Activated CD4-positive, alpha-beta T cell treated with anti-CD3 and anti-CD28 coated beads, Interleukin-2, amount 10 ng/mL, durations not matched to agents 24 days and 14 days (primary cell): ENCODE results near the gene PPP1R26. TPM values are rescaled to one million over a fixed set of nuclear protein-coding genes. Genes with fewer than 3 reads are reported as not detected.
A peak's percentile ranks its signal among the peaks of the same experiment; 100 is the strongest.
"Not testable (repeated sequence)": the region's sequence is repeated elsewhere in the genome, so short reads cannot be mapped to it uniquely, and the experiment has no call there.

Source experiments
- DNase-seq: peaks from one replicate; pipeline ENCODE4 v3.0.0; 2022
- H3K27ac Mint-ChIP-seq: one replicate; pipeline ENCODE4 v1.8.0; 2022; ENCODE audit warnings: mild to moderate bottlenecking, mixed read lengths
- H3K27me3 Mint-ChIP-seq: one replicate; pipeline ENCODE4 v1.8.0; 2022; ENCODE audit warnings: mixed read lengths
- H3K36me3 Mint-ChIP-seq: one replicate; pipeline ENCODE4 v1.8.0; 2022; ENCODE audit warnings: low read depth, mild to moderate bottlenecking, mixed read lengths
- H3K4me1 Mint-ChIP-seq: one replicate; pipeline ENCODE4 v1.8.0; 2021; ENCODE audit warnings: mixed read lengths
- H3K4me3 Mint-ChIP-seq: one replicate; pipeline ENCODE4 v1.8.0; 2022; ENCODE audit warnings: mild to moderate bottlenecking, moderate library complexity, mixed read lengths
- H3K9me3 Mint-ChIP-seq: one replicate; pipeline ENCODE4 v1.8.0; 2021; ENCODE audit warnings: mixed read lengths
- intact Hi-C: fragments of 100-400 bp; cut with micrococcal nuclease; formaldehyde crosslinking; loops from one replicate; pipeline ENCODE4 v1.15.1; 2023
- total RNA-seq: library from RNA; stranded (reverse); gene quantifications from 2 replicates; pipeline ENCODE4 v1.2.3, GENCODE V29; 2022

PPP1R26 gene
- total RNA-seq, 1 donor from 2014 or later, result 0.82 TPM

DNA sequence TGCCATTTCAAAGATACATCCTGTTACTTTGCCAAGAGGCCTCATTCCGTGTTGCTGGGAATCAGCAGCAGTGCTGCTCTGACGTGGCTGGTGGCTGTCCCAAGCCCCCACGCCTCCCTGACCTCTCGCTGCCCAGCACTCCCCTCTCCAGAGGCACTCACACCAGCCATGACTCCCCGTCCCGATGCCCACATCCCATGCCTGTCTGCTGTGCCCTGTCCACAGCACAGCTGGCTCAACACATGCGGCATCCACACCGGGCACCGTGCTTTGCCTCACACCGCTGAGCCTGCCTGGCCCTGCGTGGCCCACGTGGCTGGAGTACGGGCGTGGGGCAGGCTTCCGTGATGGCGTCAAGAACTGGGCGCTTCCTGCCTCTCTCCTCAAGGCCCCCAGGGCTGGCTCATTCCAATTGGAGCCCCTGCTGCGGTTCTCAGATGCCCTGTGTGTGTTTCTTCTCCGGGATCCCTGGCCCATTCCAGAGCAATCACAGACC lies 33.8 kb downstream of the PPP1R26 start:
- Mint-ChIP-seq H3K27me3 (peaks cover 12% of the 10 kb centered on the region), H3K4me3 (no peak overlapping the region), H3K4me1 (peaks cover 12% of the 10 kb centered on the region), H3K9me3 (peaks cover 4% of the 10 kb centered on the region), H3K27ac (no peak overlapping the region), H3K36me3 (no peaks in the 10 kb centered on the region)
- no peak for DNase-seq
- intact Hi-C loops, result no loop called here

DNA sequence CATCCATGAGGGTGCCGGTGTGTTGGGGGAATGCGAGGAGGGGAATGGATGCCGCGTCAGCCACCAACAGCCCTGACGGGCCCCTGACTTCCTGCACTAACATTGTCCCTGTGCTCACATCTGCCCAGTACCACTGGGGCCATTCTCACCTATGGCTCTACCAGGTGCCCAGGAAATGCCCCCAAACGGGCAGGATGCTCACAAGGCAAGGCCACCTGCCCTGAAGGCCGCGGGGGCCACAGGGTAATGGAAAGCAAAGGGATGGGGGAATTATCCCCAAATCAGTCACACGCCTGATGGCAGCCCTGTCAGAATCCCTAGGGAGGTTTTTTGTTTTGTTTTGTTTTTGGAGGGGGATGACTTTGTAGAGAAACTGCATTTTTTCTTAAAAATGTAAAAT lies 34.3 kb downstream of the PPP1R26 start:
- H3K36me3 Mint-ChIP-seq, intact Hi-C loops, H3K4me3 Mint-ChIP-seq, DNase-seq, H3K9me3 Mint-ChIP-seq, H3K27ac Mint-ChIP-seq: not testable (repeated sequence)
- Mint-ChIP-seq H3K27me3 (peaks cover 13% of the 10 kb centered on the region), H3K4me1 (peaks cover 12% of the 10 kb centered on the region)

DNA sequence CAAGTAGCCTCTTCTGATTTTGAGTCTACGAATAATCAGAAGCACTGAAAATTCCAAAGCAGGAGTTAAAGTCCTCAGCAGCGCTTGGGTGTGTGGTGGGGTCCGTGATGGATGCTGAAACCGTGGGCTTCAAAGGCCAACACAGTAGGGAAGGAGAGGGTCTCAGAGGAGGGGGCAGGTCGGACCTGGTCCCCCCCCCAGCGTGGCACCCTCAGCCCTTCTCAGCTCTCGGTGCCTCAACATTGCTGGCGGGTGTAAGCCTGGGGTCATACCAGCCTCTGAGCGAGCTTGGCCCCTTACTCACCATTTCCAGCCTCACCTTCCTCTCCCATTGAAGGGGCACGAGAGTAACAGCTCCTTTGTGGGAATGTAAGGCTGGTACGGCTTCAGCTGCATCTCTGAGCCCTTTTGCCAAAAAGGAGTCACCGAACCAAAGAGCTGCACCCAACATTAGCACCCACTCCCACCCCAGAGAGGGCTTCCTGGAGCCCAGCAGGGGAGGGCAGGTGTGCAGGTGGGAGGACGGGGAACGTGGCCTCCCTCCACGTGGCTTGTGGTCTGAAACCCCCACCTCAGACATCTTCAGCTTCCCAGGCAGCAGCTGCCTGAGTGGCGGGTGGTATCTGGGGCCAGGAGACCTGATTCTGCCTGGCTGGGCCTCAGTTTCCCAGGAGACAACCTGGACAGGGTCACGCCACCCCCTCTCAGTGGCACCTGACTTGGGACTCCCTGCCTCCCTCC lies 34.9 kb downstream of the PPP1R26 start:
- DNase-seq, result no peak
- Mint-ChIP-seq H3K4me3 (no peak overlapping the region), H3K27ac (no peak overlapping the region), H3K9me3 (no peaks in the 10 kb centered on the region), H3K36me3 (no peaks in the 10 kb centered on the region), H3K27me3 (peaks cover 10% of the 10 kb centered on the region), H3K4me1 (peaks cover 12% of the 10 kb centered on the region)
- intact Hi-C loops, result no loop called here

DNA sequence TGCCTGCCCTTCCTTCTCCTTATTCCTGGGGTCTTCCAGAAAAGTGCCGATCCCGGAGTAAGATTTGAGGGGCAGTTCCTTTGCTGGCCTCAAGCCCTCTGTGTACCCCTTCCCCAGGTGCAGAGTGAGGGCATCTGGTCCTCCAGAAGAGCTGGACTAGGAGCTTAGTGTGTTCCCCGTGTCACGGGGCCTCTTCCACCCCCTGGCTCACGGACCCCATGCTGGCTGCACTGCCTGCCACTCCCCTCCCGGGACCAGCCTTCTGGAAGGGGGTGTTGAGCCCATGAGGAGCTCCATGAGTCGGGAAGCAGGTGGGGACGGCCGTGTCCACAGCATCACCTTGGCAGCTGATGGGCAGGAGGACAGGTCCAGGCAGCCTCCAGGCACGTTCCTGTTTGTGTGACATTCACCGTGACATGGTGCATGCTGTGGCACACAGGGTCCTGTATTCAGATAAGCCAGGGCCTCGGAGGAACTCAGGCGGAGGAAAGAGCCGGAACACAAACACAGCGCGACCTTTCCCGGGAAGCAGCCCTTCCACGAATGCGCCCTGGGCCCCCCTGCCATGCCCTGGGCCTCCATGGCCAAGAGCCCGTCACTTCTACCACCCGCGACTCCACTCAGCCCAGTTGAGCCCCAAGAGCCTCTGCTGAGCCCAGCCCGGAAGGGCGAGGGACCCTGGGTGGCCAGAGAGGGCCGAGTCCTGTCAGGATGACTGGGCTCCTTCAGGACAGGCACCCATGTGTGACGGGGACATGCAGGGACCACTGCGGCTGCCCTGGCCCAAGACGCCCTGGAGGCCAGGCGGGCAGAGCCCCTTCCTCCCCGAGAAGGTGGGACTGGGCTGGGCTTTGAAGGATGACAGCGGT lies 35.7 kb downstream of the PPP1R26 start:
- peaks cover 10% of the 10 kb centered on the region for H3K27me3 Mint-ChIP-seq
- no peaks in the 10 kb centered on the region for H3K9me3 Mint-ChIP-seq
- intact Hi-C loops, result no loop called here
- H3K27ac Mint-ChIP-seq, result no peak overlapping the region
- H3K4me3 Mint-ChIP-seq, result no peak overlapping the region
- H3K4me1 Mint-ChIP-seq, result peaks cover 12% of the 10 kb centered on the region
- DNase-seq, result no peak
- H3K36me3 Mint-ChIP-seq, result no peaks in the 10 kb centered on the region

DNA sequence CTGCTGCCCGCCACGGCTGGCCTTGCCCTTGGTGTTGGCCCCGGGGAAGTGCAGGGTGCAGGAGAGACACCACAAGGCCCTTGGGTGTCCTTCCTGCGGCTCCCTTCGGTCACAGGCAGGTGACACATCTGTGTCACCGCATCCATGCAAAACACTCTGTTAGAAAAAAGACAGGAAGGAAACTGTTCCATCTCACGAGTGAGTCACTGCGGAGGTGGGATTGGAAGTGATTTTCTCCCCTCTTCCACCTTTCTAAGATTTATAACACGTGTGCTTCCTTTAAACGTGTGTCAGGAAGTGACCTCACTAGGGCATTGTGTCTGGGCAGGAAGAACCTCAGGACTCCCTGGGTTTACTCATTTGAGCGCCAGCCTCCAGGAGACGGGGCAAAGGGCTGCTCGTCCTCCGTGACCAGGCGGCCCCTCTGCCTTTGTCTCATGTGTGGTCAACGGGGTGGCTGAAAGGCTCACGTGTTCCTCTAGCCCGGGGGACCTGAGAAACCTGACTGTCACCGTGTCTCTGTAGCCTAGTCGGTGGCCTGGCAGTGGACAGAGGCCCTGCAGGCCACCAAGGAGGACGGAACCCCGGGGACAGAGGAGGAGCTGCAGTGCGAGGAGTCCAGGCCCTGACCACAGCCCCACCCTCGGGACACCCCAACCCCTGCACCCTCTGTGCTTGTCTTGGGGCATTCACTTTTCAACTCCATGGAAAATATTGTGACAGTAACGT lies 36.7 kb downstream of the PPP1R26 start:
- intact Hi-C loops, result no loop called here
- no peak overlapping the region for H3K4me3 Mint-ChIP-seq
- H3K27me3 Mint-ChIP-seq, result peaks cover 12% of the 10 kb centered on the region
- no peaks in the 10 kb centered on the region for H3K9me3 Mint-ChIP-seq
- peak overlapping the region; percentile 9 for H3K27ac Mint-ChIP-seq
- no peak for DNase-seq
- no peaks in the 10 kb centered on the region for H3K36me3 Mint-ChIP-seq
- peaks cover 7% of the 10 kb centered on the region for H3K4me1 Mint-ChIP-seq

DNA sequence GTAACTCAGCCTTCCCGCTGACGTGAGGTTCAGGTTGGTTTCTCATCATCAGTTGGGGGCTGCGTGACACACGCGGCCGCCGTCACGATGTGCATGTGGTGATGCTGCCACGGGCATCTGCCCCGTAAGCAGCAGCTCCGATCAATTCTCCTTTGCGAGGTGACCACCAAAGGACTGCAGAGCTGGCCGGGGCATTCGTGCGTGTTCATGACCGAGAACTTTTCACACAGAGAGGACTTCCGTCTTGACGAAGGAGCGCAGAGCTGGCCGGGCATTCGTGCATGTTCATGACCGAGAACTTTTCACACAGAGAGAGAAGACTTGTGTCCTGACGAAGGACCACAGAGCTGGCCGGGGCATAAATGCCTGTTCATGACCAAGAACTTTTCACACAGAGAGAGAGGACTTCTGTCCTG lies 37.8 kb downstream of the PPP1R26 start:
- Mint-ChIP-seq H3K36me3 (no peaks in the 10 kb centered on the region), H3K9me3 (no peaks in the 10 kb centered on the region), H3K4me1 (peaks cover 4% of the 10 kb centered on the region), H3K4me3 (no peak overlapping the region), H3K27ac (no peak overlapping the region), H3K27me3 (peaks cover 12% of the 10 kb centered on the region)
- DNase-seq, result no peak
- intact Hi-C loops, result no loop called here

DNA sequence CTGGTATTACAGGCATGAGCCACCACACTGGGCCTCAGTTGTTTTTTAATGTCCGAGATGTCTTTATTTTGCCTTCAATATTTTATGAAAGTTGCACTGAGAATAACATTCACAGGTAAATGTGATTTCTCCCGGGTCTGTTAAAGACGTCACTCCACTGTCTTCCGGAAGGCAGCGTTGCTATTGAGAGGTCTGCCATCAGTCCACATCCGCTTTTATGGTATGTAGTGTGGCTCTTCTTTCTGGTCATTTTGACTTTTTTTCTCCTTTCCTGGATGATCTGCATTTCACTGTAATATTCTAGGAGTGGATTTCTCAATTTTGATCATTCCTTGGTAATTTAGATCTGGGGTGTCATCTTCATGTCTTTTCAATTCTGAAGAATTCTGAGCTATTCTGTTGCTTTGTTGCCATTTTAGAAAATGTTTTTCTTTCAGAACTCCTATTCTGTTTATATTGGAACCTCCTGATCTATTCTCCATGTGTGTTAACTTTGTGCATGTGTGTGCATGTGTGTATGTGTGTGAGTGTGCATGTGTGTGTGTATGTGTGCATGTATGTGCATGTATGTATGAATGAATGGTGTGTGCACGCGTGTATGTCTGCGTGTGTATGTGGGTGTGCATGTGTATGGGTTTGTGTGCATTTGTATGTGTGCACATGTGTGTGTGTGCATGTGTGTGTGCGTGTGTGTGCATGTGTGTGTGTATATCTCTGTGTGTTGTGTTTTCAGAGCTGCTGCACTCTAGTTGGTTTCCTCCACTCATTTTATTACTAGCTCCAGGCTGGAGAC lies 39.8 kb downstream of the PPP1R26 start:
- Mint-ChIP-seq H3K9me3 (no peaks in the 10 kb centered on the region), H3K4me3 (no peak overlapping the region), H3K36me3 (no peaks in the 10 kb centered on the region), H3K4me1 (peaks cover 4% of the 10 kb centered on the region), H3K27me3 (peaks cover 12% of the 10 kb centered on the region), H3K27ac (no peak overlapping the region)
- DNase-seq, result no peak
- intact Hi-C loops, result no loop called here

DNA sequence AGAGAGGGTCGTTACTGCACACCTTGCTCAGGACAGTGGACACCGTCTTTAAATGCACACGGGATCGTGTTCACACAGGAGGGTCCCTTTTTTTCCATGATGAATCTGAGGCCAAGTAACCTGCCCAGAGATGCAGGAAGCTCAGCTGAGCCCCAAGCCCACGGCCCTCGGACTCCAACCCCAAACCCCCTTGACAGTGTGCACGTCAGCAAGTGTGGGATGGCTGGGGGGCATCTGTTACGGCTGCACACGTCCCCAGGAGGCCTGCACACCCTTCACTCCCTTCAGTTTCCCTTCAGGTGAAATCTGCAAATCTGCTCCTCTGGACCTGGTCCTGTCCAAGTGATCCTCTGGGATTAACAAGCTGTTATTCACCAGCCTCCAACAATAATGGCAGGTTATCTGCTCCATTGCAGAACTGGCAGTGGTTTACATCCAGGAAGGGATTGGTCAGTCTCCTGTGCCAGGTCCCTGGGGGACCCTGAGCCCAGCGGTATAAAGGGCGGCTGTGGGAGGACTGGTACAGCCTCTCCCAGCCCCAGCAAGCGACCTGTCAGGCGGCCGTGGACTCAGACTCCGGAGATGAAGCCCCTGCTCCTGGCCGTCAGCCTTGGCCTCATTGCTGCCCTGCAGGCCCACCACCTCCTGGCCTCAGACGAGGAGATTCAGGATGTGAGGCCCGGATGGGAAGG lies 41.5 kb downstream of the PPP1R26 start, which contains the start of gene LCN1:
Gene LCN1 (plus strand): TSS at position 525 of the 692 bp plus-strand sequence. CDS start 58 bp downstream, at position 583.
- no peak within 1 kb of the TSS for H3K4me3 Mint-ChIP-seq
- H3K27me3 Mint-ChIP-seq, result peaks cover 12% of the 10 kb centered on the region
- peaks cover 2% of the 10 kb centered on the region for H3K4me1 Mint-ChIP-seq
- DNase-seq, result no peak
- no peaks in the 10 kb centered on the region for H3K36me3 Mint-ChIP-seq
- intact Hi-C loops, result no loop called here
- no peaks in the 10 kb centered on the region for H3K9me3 Mint-ChIP-seq
- peak within 1 kb of the TSS; percentile 10 for H3K27ac Mint-ChIP-seq

DNA sequence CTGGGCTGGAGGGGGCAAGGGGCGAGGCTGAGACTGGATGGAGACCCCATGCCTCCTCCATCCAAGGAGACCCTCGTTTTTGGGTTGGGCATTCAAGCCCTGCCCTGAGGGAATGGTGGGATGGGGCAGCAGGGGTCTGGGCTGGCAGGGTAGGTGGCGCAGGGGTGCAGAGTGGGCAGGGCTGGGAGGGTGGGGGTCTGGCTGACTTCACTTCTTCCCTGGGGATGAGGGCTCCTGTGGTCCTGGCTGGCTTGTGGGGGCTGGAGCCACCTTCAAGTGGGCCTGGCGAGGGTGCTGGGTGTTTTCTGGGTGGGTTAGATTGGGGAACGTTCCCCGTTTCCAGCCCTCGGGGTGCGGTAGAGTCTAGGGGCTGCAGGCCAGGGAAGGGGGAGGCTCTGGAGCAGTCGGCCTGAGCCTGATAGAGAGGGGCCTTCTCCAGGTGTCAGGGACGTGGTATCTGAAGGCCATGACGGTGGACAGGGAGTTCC lies 42.1 kb downstream of the PPP1R26 start:
- no peaks in the 10 kb centered on the region for H3K4me1 Mint-ChIP-seq
- no peaks in the 10 kb centered on the region for H3K9me3 Mint-ChIP-seq
- no peak overlapping the region for H3K4me3 Mint-ChIP-seq
- no peak for DNase-seq
- no peak overlapping the region for H3K27ac Mint-ChIP-seq
- intact Hi-C loops, result no loop called here
- H3K36me3 Mint-ChIP-seq, result no peaks in the 10 kb centered on the region
- peaks cover 12% of the 10 kb centered on the region for H3K27me3 Mint-ChIP-seq

DNA sequence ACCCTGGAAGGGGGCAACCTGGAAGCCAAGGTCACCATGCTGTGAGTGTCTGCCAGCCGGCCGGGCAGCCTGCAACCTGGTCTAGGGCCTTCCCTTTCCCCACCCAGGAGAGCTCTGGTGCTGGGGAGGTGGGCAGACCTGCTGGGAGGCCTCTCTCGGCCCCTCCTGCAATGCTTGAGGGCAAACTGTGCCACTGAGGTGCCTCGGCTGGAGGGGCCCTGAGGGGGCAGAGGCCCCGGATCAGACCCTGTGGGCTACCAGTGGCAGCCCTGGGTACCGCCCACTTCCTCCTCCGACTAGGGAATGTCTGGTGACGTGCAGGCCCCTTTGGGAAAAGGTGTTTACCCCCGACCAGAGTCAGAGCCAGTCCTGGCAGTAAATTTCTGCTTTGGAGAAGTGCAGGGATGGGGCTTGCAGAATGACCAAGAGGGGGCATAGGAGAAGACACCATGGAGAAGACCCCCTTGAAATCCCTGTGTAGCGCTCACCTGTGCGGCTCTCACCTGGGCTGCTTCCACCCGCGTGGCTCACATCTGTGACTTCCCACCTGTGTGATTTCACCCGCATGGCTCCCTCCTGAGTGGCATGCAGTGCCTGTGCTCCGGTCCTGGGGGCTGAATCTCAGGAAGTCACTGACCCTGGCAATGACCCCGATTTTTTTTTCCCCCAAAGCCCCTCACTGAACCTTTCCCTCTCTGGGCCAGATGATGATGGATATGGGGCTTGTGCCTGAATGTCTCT lies 42.7 kb downstream of the PPP1R26 start:
- no peak for DNase-seq
- intact Hi-C loops, result no loop called here
- H3K36me3 Mint-ChIP-seq, result no peaks in the 10 kb centered on the region
- H3K4me1 Mint-ChIP-seq, result no peaks in the 10 kb centered on the region
- no peaks in the 10 kb centered on the region for H3K9me3 Mint-ChIP-seq
- no peak overlapping the region for H3K4me3 Mint-ChIP-seq
- no peak overlapping the region for H3K27ac Mint-ChIP-seq
- H3K27me3 Mint-ChIP-seq, result peaks cover 12% of the 10 kb centered on the region

DNA sequence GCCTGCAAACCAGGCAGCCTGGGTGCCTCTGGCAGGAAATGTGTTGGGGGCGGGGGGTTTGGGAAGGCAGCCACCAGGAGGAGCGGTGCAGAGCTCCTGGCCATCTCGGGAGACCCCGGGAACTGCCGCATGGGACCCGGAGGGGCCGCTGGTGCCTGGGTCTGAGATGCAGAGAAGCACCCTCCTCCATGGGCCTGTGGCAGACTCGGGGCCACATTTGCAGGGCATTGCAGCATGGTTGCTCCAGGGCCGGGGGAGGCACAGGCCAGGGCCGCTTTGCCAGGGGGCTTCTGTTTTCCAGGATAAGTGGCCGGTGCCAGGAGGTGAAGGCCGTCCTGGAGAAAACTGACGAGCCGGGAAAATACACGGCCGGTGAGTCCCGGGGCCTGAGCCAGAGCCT lies 43.3 kb downstream of the PPP1R26 start:
- H3K9me3 Mint-ChIP-seq, result no peaks in the 10 kb centered on the region
- no peak for DNase-seq
- H3K4me3 Mint-ChIP-seq, result no peak overlapping the region
- H3K27ac Mint-ChIP-seq, result no peak overlapping the region
- no peaks in the 10 kb centered on the region for H3K36me3 Mint-ChIP-seq
- intact Hi-C loops, result no loop called here
- H3K27me3 Mint-ChIP-seq, result peaks cover 10% of the 10 kb centered on the region
- no peaks in the 10 kb centered on the region for H3K4me1 Mint-ChIP-seq

DNA sequence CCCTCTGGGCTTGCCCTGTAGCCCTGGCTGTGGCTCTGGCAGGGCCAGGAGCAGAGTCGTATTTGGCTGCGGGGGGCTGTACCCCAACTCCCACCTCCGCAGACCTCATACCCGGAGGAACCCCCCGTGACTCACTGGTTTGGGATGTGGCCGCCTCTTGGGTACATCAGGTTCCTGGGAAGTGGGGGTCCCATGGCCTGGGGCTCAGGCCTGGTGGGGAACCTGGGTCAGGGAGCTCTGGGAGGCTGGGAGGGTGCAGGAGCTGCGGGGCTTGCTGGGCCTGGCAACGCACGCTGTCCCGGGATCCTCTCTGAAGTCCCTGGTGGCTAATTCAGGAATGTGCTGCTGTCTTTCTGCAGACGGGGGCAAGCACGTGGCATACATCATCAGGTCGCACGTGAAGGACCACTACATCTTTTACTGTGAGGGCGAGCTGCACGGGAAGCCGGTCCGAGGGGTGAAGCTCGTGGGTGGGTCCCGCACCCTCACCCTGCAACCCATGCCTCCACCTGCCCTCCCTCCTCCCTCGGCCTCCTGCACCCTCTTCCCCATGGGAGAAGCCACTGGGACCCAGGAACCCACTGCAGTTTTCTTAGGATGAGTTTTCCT lies 44.0 kb downstream of the PPP1R26 start:
- no peak for DNase-seq
- H3K4me3 Mint-ChIP-seq, result no peak overlapping the region
- H3K4me1 Mint-ChIP-seq, result no peaks in the 10 kb centered on the region
- H3K9me3 Mint-ChIP-seq, result no peaks in the 10 kb centered on the region
- H3K27me3 Mint-ChIP-seq, result peaks cover 4% of the 10 kb centered on the region
- H3K27ac Mint-ChIP-seq, result no peak overlapping the region
- intact Hi-C loops, result no loop called here
- no peaks in the 10 kb centered on the region for H3K36me3 Mint-ChIP-seq
